Hepatocyte (in vitro differentiated cells): ENCODE measurements around the gene POLE2.

Experiments
- EZH2 ChIP-seq: fragments of 200-600 bp; sonication (generic); IDR thresholded peaks from 2 replicates; pipeline ENCODE4 v1.6.1; 2016; ENCODE audit warnings: antibody characterized with exemption, mild to moderate bottlenecking, borderline replicate concordance
- TF ChIP-seq, protein P1 (sequence below): fragments of 200-600 bp; sonication (generic); IDR thresholded peaks from 2 replicates; pipeline ENCODE4 v1.5.1; 2016; ENCODE audit warnings: antibody characterized with exemption, mild to moderate bottlenecking; ENCODE audit not compliant: poor library complexity

- TF ChIP-seq, protein P1, sequence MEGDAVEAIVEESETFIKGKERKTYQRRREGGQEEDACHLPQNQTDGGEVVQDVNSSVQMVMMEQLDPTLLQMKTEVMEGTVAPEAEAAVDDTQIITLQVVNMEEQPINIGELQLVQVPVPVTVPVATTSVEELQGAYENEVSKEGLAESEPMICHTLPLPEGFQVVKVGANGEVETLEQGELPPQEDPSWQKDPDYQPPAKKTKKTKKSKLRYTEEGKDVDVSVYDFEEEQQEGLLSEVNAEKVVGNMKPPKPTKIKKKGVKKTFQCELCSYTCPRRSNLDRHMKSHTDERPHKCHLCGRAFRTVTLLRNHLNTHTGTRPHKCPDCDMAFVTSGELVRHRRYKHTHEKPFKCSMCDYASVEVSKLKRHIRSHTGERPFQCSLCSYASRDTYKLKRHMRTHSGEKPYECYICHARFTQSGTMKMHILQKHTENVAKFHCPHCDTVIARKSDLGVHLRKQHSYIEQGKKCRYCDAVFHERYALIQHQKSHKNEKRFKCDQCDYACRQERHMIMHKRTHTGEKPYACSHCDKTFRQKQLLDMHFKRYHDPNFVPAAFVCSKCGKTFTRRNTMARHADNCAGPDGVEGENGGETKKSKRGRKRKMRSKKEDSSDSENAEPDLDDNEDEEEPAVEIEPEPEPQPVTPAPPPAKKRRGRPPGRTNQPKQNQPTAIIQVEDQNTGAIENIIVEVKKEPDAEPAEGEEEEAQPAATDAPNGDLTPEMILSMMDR = no peak
- TF ChIP-seq EZH2 = no peak
Measured at GRCh38 chr14:49686425-49686824, 1.6 kb downstream of the POLE2 start.
